ENCODE measurements around the gene STAC3.

STAC3 gene

GRCh38 chr12:57273516-57273915 is 22.5 kb upstream of the STAC3 start:
- H3K27ac ChIP-seq (ENCODE audit: low read depth, low read length) = no peak overlapping the region
- no peaks in the 10 kb centered on the region for H3K9me3 ChIP-seq (ENCODE audit: insufficient read depth, low read length)
- H3K36me3 ChIP-seq (ENCODE audit: low read length) = peaks cover 10% of the 10 kb centered on the region; the same call in 1 of the 2 replicates
- no peak for TF ChIP-seq CTCF (IDR thresholded peaks at IDR 0.05; ENCODE audit: insufficient read depth, low read length, poor library complexity, severe bottlenecking)
- no peak for TF ChIP-seq EZH2phosphoT487 (conservative IDR thresholded peaks at IDR 0.05; ENCODE audit: low read length)
- H3K9me2 ChIP-seq (replicated peaks; ENCODE audit: insufficient read depth, low read length) = no peaks in the 10 kb centered on the region
- no peak overlapping the region for H3K9ac ChIP-seq (ENCODE audit: low read length)
- H3K4me2 ChIP-seq (ENCODE audit: low read depth, low read length, poor library complexity, severe bottlenecking) = no peak overlapping the region
- no peak overlapping the region for H3K4me3 ChIP-seq (ENCODE audit: insufficient read depth, low read length, poor library complexity, severe bottlenecking)
- no peaks in the 10 kb centered on the region for H3K79me2 ChIP-seq (ENCODE audit: insufficient read depth, low read length)
- no peaks in the 10 kb centered on the region for H3K27me3 ChIP-seq (ENCODE audit: low read length)
- no peaks in the 10 kb centered on the region for H3F3A ChIP-seq (ENCODE audit: insufficient read depth)
- H4K20me1 ChIP-seq (ENCODE audit: low read depth, low read length) = no peaks in the 10 kb centered on the region
- no peak overlapping the region for H2AFZ ChIP-seq (ENCODE audit: low read depth, low read length, severe bottlenecking)

GRCh38 chr12:57272337-57273151 is 21.6 kb upstream of the STAC3 start:
- no peak overlapping the region for H3K9ac ChIP-seq (ENCODE audit: low read length)
- no peaks in the 10 kb centered on the region for H3F3A ChIP-seq (ENCODE audit: insufficient read depth)
- TF ChIP-seq EZH2phosphoT487 (conservative IDR thresholded peaks at IDR 0.05; ENCODE audit: low read length) (no peak), CTCF (IDR thresholded peaks at IDR 0.05; ENCODE audit: insufficient read depth, low read length, poor library complexity, severe bottlenecking) (no peak)
- no peaks in the 10 kb centered on the region for H3K79me2 ChIP-seq (ENCODE audit: insufficient read depth, low read length)
- H4K20me1 ChIP-seq (ENCODE audit: low read depth, low read length) = no peaks in the 10 kb centered on the region
- H3K27ac ChIP-seq (ENCODE audit: low read depth, low read length) = no peak overlapping the region
- no peak overlapping the region for H2AFZ ChIP-seq (ENCODE audit: low read depth, low read length, severe bottlenecking)
- no peak overlapping the region for H3K4me2 ChIP-seq (ENCODE audit: low read depth, low read length, poor library complexity, severe bottlenecking)
- H3K36me3 ChIP-seq (ENCODE audit: low read length) = peaks cover 20% of the 10 kb centered on the region; the same call in 1 of the 2 replicates
- no peaks in the 10 kb centered on the region for H3K27me3 ChIP-seq (ENCODE audit: low read length)
- no peaks in the 10 kb centered on the region for H3K9me2 ChIP-seq (replicated peaks; ENCODE audit: insufficient read depth, low read length)
- H3K4me3 ChIP-seq (ENCODE audit: insufficient read depth, low read length, poor library complexity, severe bottlenecking) = no peak overlapping the region
- no peaks in the 10 kb centered on the region for H3K9me3 ChIP-seq (ENCODE audit: insufficient read depth, low read length)

GRCh38 chr12:57270966-57271470 is 20.0 kb upstream of the STAC3 start:
- H3K36me3 ChIP-seq (ENCODE audit: low read length) = peaks cover 20% of the 10 kb centered on the region; the same call in 1 of the 2 replicates
- H3K4me2 ChIP-seq (ENCODE audit: low read depth, low read length, poor library complexity, severe bottlenecking) = no peak overlapping the region
- H4K20me1 ChIP-seq (ENCODE audit: low read depth, low read length) = no peaks in the 10 kb centered on the region
- H3K79me2 ChIP-seq (ENCODE audit: insufficient read depth, low read length) = no peaks in the 10 kb centered on the region
- H3K27ac ChIP-seq (ENCODE audit: low read depth, low read length) = no peak overlapping the region
- no peak overlapping the region for H3K9ac ChIP-seq (ENCODE audit: low read length)
- no peak for TF ChIP-seq EZH2phosphoT487 (conservative IDR thresholded peaks at IDR 0.05; ENCODE audit: low read length)
- TF ChIP-seq CTCF (IDR thresholded peaks at IDR 0.05; ENCODE audit: insufficient read depth, low read length, poor library complexity, severe bottlenecking) = no peak
- no peak overlapping the region for H2AFZ ChIP-seq (ENCODE audit: low read depth, low read length, severe bottlenecking)
- H3K9me2 ChIP-seq (replicated peaks; ENCODE audit: insufficient read depth, low read length) = no peaks in the 10 kb centered on the region
- no peak overlapping the region for H3K4me3 ChIP-seq (ENCODE audit: insufficient read depth, low read length, poor library complexity, severe bottlenecking)
- no peaks in the 10 kb centered on the region for H3K9me3 ChIP-seq (ENCODE audit: insufficient read depth, low read length)
- H3F3A ChIP-seq (ENCODE audit: insufficient read depth) = no peaks in the 10 kb centered on the region
- H3K27me3 ChIP-seq (ENCODE audit: low read length) = no peaks in the 10 kb centered on the region

Data from SU-DHL-6 (cell line).